ENCODE results near the gene TM4SF4. TPM values are rescaled to one million over a fixed set of nuclear protein-coding genes. Genes with fewer than 3 reads are reported as not detected.

Gene TM4SF4
- total RNA-seq, 6 experiments from 2014 or later: 210 to 473 (median 316) TPM

- TF ChIP-seq CTCF (IDR thresholded peaks at IDR 0.05): no peak
- no peak for TF ChIP-seq POLR2A (IDR thresholded peaks at IDR 0.05)
- intact Hi-C loops (cut with DNase I): no loop called here
- ATAC-seq: no peak
- no peak overlapping the region for H3K27ac ChIP-seq
- H3K4me1 ChIP-seq: peaks cover 0 to 18% (median 8%) of the 10 kb centered on the region in 4 donors
- H3K27me3 ChIP-seq: no peaks in the 10 kb centered on the region
- no peaks in the 10 kb centered on the region for H3K9me3 ChIP-seq
- no peak overlapping the region for H3K4me3 ChIP-seq
- no peaks in the 10 kb centered on the region for H3K36me3 ChIP-seq
- WGBS (ENCODE audit: insufficient coverage, low coverage, low lambda C conversion rate, missing lambda C conversion rate): 93% methylated on average over 2 of the region's 18 CpGs
- DNase-seq: no peak
Observed at GRCh38 chr3:149463921-149464320, 10.6 kb upstream of the TM4SF4 start.

- no peak overlapping the region for H3K27ac ChIP-seq
- peaks cover 0 to 25% (median 12%) of the 10 kb centered on the region in 4 donors for H3K4me1 ChIP-seq
- H3K9me3 ChIP-seq: no peaks in the 10 kb centered on the region
- intact Hi-C loops (cut with DNase I): no loop called here
- TF ChIP-seq CTCF (IDR thresholded peaks at IDR 0.05): no peak
- TF ChIP-seq POLR2A (IDR thresholded peaks at IDR 0.05): no peak
- no peaks in the 10 kb centered on the region for H3K36me3 ChIP-seq
- no peaks in the 10 kb centered on the region for H3K27me3 ChIP-seq
- ATAC-seq: no peak
- no peak overlapping the region for H3K4me3 ChIP-seq
- 91% methylated on average over 22 of the region's 31 CpGs for WGBS (ENCODE audit: insufficient coverage, low coverage, low lambda C conversion rate, missing lambda C conversion rate)
- no peak for DNase-seq
Observed at GRCh38 chr3:149464542-149465328, 9.8 kb upstream of the TM4SF4 start.

DNA sequence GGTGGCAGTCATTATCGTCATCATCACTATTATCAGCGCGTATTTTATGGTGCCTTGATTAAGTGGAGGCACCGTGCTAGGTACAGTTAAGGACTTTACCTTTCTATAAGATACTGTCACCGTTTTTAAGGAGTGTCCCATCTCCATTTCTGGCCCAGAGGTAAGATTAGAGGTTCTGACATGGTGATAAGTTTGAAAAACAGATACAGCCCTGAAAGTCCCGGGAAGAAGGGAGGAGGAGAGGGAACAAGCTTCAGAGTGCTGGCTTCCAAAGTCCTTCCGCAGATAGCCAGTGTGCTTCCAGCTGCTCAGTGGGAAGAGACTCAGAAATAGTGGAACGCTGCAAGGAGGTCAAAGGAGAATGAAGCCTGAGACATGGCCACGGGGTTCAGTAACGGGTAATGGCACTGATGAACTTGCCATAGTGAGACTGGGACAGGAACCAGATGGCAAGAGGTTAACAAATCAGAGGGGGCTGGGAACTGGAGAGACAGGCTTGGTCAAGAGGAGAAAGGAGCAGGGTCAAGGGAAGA lies 9.1 kb upstream of the TM4SF4 start:
- no peaks in the 10 kb centered on the region for H3K27me3 ChIP-seq
- no peak for TF ChIP-seq CTCF (IDR thresholded peaks at IDR 0.05)
- no peak for TF ChIP-seq POLR2A (IDR thresholded peaks at IDR 0.05)
- DNase-seq (no peak), ATAC-seq (no peak)
- 63% methylated on average over 9 of the region's 10 CpGs for WGBS (ENCODE audit: insufficient coverage, low coverage, low lambda C conversion rate, missing lambda C conversion rate)
- H3K27ac ChIP-seq: no peak overlapping the region
- peaks cover 0 to 25% (median 12%) of the 10 kb centered on the region in 4 donors for H3K4me1 ChIP-seq
- no peaks in the 10 kb centered on the region for H3K36me3 ChIP-seq
- no peaks in the 10 kb centered on the region for H3K9me3 ChIP-seq
- H3K4me3 ChIP-seq: no peak overlapping the region
- intact Hi-C loops (cut with DNase I): no loop called here

GRCh38 chr3:149466192-149466591 lies 8.3 kb upstream of the TM4SF4 start:
- H3K27ac ChIP-seq: no peak overlapping the region
- H3K4me3 ChIP-seq: no peak overlapping the region
- TF ChIP-seq POLR2A (IDR thresholded peaks at IDR 0.05): no peak
- 90% methylated on average over 4 of the region's 4 CpGs for WGBS (ENCODE audit: insufficient coverage, low coverage, low lambda C conversion rate, missing lambda C conversion rate)
- no peaks in the 10 kb centered on the region for H3K36me3 ChIP-seq
- H3K9me3 ChIP-seq: no peaks in the 10 kb centered on the region
- intact Hi-C loops (cut with DNase I): no loop called here
- ATAC-seq (no peak), DNase-seq (no peak)
- no peaks in the 10 kb centered on the region for H3K27me3 ChIP-seq
- H3K4me1 ChIP-seq: peaks cover 0 to 25% (median 12%) of the 10 kb centered on the region in 4 donors

GRCh38 chr3:149468504-149469212 lies 5.8 kb upstream of the TM4SF4 start:
- H3K4me3 ChIP-seq: no peak overlapping the region
- H3K27me3 ChIP-seq: no peaks in the 10 kb centered on the region
- H3K4me1 ChIP-seq: peaks cover 0 to 41% (median 16%) of the 10 kb centered on the region in 4 donors
- ATAC-seq: peak; percentile 92 to 98 (median 94)
- no peaks in the 10 kb centered on the region for H3K36me3 ChIP-seq
- 14% methylated on average over 2 of the region's 2 CpGs for WGBS (ENCODE audit: insufficient coverage, low coverage, low lambda C conversion rate, missing lambda C conversion rate)
- intact Hi-C loops (cut with DNase I): no loop called here
- H3K27ac ChIP-seq: peak overlapping the region; percentile 86 to 97 (median 93)
- no peaks in the 10 kb centered on the region for H3K9me3 ChIP-seq
- peak in 2 of 3 donors; percentile 31 to 83 for DNase-seq
- TF ChIP-seq POLR2A (IDR thresholded peaks at IDR 0.05): peak; percentile 65
- TF ChIP-seq CTCF (IDR thresholded peaks at IDR 0.05): no peak
